Esophagus squamous epithelium (tissue), 4 donors: ENCODE data around the gene KCNJ9.

Source experiments
- POLR2A ChIP-seq, 4 donors: fragments of 450-650 bp; IDR thresholded peaks; one replicate each; pipeline ENCODE4 v1.6.1; 2017; ENCODE audit warnings: antibody characterized with exemption in 4 of 4, mild to moderate bottlenecking in 4 of 4, moderate library complexity in 3 of 4
- TF ChIP-seq, protein P1 (sequence below), 6 experiments: fragments of 450-650 bp in 4 of 6; fragments of 200-600 bp in 2 of 6; sonication (generic) in 2 of 6; IDR thresholded peaks; one replicate each; pipeline ENCODE4 v1.5.1; 2016 to 2019; ENCODE audit warnings: antibody characterized with exemption in 6 of 6, mild to moderate bottlenecking in 4 of 6, moderate library complexity in 4 of 6

DNA sequence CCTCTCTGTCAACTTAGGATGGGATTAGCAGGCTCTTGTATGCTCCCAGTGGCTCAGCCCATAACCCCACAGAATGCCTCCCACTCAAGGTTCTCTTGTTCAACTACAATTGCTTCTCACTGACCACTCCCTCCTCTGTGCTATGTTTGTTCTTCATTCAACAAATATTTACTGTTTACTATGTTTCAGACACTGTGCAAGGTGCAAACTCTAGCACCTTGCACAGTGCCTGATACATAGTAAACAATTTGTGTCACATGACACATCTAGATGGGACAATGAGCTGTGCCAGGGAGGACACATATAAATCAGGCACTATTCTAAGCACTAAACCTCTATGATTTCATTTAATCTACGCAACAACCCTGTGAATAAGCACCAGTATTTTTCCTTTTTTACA is 49.6 kb downstream of the KCNJ9 start:
- TF ChIP-seq, protein P1, sequence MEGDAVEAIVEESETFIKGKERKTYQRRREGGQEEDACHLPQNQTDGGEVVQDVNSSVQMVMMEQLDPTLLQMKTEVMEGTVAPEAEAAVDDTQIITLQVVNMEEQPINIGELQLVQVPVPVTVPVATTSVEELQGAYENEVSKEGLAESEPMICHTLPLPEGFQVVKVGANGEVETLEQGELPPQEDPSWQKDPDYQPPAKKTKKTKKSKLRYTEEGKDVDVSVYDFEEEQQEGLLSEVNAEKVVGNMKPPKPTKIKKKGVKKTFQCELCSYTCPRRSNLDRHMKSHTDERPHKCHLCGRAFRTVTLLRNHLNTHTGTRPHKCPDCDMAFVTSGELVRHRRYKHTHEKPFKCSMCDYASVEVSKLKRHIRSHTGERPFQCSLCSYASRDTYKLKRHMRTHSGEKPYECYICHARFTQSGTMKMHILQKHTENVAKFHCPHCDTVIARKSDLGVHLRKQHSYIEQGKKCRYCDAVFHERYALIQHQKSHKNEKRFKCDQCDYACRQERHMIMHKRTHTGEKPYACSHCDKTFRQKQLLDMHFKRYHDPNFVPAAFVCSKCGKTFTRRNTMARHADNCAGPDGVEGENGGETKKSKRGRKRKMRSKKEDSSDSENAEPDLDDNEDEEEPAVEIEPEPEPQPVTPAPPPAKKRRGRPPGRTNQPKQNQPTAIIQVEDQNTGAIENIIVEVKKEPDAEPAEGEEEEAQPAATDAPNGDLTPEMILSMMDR (IDR thresholded peaks at IDR 0.05): no peak
- no peak for TF ChIP-seq POLR2A (IDR thresholded peaks at IDR 0.05)
